Measurements from ENCODE around the gene CYS1.

DNA sequence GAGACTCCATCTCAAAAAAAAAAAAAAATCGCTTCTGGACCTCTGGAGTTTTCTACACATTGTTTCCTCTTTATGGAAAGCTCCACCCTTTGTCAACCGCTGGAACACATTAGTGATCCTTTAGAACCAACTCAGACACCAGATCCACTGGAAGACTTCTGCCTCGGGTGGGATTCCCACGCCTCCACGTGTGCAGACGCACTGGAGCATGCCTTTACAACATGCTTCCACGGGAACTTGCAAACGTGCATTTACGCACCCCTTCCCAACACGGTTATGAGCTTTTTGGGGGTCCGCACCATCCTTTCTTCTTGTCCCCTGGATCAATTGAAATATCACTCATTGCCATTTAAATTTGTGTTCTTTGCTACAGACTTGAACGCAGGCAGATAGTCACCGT, 5.1 kb downstream of the CYS1 start:
- TF ChIP-seq CTCF (conservative IDR thresholded peaks at IDR 0.05 in 1 of 2, IDR thresholded peaks at IDR 0.05 in 1 of 2; ENCODE audit: extremely low read depth in 1 of 2, insufficient read depth in 1 of 2, low read depth in 1 of 2, low read length in 2 of 2) (no peak), EZH2 (IDR thresholded peaks at IDR 0.05; ENCODE audit: borderline replicate concordance, low read length) (no peak)
